ENCODE data around the gene UGT2B7. TPM values are rescaled to one million over a fixed set of nuclear protein-coding genes. Genes with fewer than 3 reads are reported as not detected.

UGT2B7 gene
- total RNA-seq, 2 donors from 2014 or later: 7.3 TPM; not detected in 1

DNA sequence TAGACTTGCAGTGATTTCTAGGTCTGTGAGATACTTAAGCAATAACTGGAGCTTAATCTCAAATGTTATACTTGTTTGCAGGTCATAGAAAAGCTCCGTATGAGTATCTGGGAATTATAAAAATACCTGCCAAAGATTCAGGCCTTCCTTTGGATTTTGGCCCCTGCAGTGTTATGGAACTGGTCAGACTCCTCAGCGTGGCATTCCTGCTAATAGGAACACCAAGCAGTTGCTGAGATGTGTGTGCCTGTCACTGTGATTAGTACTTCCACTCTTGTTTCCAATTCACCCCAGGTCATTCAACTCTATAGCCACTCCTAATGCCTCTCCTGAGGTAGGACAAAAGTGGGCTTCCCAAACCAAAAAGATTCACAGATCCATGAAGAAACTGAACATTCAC lies 7.8 kb upstream of the UGT2B7 start:
- no peak for DNase-seq
- ATAC-seq: no peak
- no peak overlapping the region for H3K4me3 ChIP-seq
- 82 to 91% methylated on average over 2 of the region's 2 CpGs for WGBS, 2 donors
- H3K4me1 ChIP-seq: no peaks in the 10 kb centered on the region
- H3K36me3 ChIP-seq (replicated peaks in 1 of 2; ENCODE audit: insufficient read depth in 1 of 2, low read depth in 2 of 2): no peaks in the 10 kb centered on the region
- no peaks in the 10 kb centered on the region for H3K9me3 ChIP-seq
- H3K27ac ChIP-seq: no peak overlapping the region
- intact Hi-C loops (cut with DNase I): no loop called here
- TF ChIP-seq, protein P1, sequence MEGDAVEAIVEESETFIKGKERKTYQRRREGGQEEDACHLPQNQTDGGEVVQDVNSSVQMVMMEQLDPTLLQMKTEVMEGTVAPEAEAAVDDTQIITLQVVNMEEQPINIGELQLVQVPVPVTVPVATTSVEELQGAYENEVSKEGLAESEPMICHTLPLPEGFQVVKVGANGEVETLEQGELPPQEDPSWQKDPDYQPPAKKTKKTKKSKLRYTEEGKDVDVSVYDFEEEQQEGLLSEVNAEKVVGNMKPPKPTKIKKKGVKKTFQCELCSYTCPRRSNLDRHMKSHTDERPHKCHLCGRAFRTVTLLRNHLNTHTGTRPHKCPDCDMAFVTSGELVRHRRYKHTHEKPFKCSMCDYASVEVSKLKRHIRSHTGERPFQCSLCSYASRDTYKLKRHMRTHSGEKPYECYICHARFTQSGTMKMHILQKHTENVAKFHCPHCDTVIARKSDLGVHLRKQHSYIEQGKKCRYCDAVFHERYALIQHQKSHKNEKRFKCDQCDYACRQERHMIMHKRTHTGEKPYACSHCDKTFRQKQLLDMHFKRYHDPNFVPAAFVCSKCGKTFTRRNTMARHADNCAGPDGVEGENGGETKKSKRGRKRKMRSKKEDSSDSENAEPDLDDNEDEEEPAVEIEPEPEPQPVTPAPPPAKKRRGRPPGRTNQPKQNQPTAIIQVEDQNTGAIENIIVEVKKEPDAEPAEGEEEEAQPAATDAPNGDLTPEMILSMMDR (IDR thresholded peaks at IDR 0.05): no peak
- no peak for TF ChIP-seq POLR2A (IDR thresholded peaks at IDR 0.05)
- no peaks in the 10 kb centered on the region for H3K27me3 ChIP-seq

DNA sequence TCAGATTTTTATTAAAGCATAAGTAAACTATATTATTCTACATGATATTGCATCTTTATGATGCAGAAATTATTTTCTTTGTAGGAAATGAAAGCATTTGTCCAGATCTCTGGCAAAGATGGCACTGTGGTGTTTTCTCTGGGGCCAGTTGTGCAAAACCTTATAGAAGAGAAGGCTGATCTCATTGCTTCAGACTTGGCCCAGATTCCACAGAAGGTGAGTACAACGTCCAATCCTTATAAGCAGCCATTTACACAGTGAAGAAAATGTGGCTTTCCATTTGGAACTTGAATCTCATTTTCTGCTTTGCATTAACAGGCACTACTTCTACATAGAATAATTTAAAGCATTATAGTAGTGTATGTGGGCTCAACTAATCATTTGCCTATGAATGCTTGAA lies 6.9 kb upstream of the UGT2B7 start:
- H3K9me3 ChIP-seq: no peaks in the 10 kb centered on the region
- no peaks in the 10 kb centered on the region for H3K36me3 ChIP-seq (replicated peaks in 1 of 2; ENCODE audit: insufficient read depth in 1 of 2, low read depth in 2 of 2)
- H3K27ac ChIP-seq: no peak overlapping the region
- no peak for TF ChIP-seq POLR2A (IDR thresholded peaks at IDR 0.05)
- TF ChIP-seq, protein P1 (IDR thresholded peaks at IDR 0.05): no peak
- no peak for ATAC-seq
- no peaks in the 10 kb centered on the region for H3K27me3 ChIP-seq
- no peaks in the 10 kb centered on the region for H3K4me1 ChIP-seq
- 48 to 54% methylated on average over 1 of the region's 1 CpG for WGBS, 2 donors
- intact Hi-C loops (cut with DNase I): no loop called here
- DNase-seq: no peak
- H3K4me3 ChIP-seq: no peak overlapping the region

DNA sequence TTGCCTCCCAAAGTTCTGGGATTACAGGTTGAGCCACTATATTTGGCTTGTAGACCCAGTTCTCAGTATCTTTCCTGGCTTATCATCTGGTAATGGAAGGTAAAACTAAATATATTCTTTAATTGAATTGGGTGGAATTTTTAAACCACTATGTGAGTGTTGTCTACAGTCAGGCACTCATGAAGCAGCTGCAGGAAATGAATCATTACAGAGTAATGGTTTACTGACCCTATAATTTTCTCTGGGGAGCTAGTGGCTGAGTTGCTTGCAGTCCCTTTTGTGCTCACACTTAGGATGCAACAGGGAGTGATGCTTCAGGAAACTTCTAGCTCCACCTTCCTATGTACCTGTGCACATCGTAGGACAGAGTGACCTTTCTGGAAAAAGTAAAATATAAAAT lies 4.1 kb upstream of the UGT2B7 start:
- DNase-seq: no peak
- 85 to 92% methylated on average over 1 of the region's 1 CpG for WGBS, 2 donors
- no peak overlapping the region for H3K4me3 ChIP-seq
- intact Hi-C loops (cut with DNase I): no loop called here
- no peaks in the 10 kb centered on the region for H3K9me3 ChIP-seq
- H3K36me3 ChIP-seq (replicated peaks in 1 of 2; ENCODE audit: insufficient read depth in 1 of 2, low read depth in 2 of 2): no peaks in the 10 kb centered on the region
- peaks cover 24% of the 10 kb centered on the region for H3K4me1 ChIP-seq
- no peaks in the 10 kb centered on the region for H3K27me3 ChIP-seq
- TF ChIP-seq, protein P1 (IDR thresholded peaks at IDR 0.05): no peak
- no peak for TF ChIP-seq POLR2A (IDR thresholded peaks at IDR 0.05)
- H3K27ac ChIP-seq: no peak overlapping the region
- ATAC-seq: no peak

DNA sequence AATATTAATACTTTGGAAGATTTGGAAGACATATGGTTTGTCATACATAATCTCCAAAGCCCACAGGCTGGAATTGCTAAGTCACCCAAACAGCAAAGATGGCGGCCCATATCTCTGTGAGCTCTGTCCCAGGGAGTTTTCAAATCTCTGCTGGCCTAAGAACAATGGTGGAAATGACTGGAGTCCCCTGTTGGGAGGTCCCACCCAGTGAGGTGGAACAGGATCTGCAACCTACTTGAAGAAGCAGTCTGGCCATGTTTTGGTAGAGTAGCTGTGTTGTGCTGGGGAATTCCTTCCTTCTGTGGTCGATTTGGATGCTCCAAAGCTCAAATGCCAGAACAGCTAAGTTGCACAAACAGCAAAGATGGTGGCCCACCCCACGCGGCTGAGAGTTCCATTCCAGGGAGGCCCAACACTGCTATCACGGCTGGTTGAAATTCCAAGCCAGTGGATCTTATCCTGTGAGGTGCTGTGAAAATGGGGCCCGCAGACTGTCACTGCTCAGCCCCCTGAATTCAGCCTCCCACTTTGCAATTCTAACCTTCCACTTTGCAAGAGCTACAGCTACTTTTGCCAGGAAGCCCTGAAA lies 3.2 kb upstream of the UGT2B7 start:
- intact Hi-C loops (cut with DNase I): no loop called here
- ATAC-seq: no peak
- TF ChIP-seq, protein P1 (IDR thresholded peaks at IDR 0.05): no peak
- TF ChIP-seq POLR2A (IDR thresholded peaks at IDR 0.05): no peak
- DNase-seq: no peak
- no peaks in the 10 kb centered on the region for H3K27me3 ChIP-seq
- no peak overlapping the region for H3K27ac ChIP-seq
- 68 to 88% methylated on average over 4 to 6 of the region's 6 CpGs for WGBS, 2 donors
- H3K4me3 ChIP-seq: no peak overlapping the region
- H3K4me1 ChIP-seq: peaks cover 28% of the 10 kb centered on the region
- H3K36me3 ChIP-seq (replicated peaks in 1 of 2; ENCODE audit: insufficient read depth in 1 of 2, low read depth in 2 of 2): no peaks in the 10 kb centered on the region
- no peaks in the 10 kb centered on the region for H3K9me3 ChIP-seq

DNA sequence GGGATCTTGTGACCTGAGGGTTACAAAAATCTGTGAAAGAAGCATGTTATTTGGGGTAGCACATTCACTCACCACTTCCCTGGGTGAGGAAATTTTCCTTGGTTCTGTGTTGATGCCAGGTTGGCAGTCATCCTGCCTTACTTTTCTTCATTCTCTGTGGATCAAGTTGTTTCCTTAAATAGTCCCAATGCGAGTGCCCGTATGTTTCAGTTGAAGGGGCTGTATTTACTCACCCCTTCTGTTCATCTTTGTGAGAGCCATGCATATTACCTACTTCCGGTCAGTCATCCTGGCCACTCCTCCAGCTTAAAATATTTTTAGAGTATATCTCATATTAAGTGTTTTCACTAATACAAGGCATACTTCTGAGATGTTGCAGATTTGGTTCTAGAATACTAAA lies 2.6 kb upstream of the UGT2B7 start:
- no peak for TF ChIP-seq POLR2A (IDR thresholded peaks at IDR 0.05)
- TF ChIP-seq, protein P1 (IDR thresholded peaks at IDR 0.05): no peak
- Histone ChIP-seq H3K9me3 (no peaks in the 10 kb centered on the region), H3K4me3 (no peak overlapping the region), H3K27ac (no peak overlapping the region), H3K4me1 (peaks cover 28% of the 10 kb centered on the region), H3K36me3 (replicated peaks in 1 of 2; ENCODE audit: insufficient read depth in 1 of 2, low read depth in 2 of 2) (no peaks in the 10 kb centered on the region), H3K27me3 (no peaks in the 10 kb centered on the region)
- WGBS, 2 donors: 76 to 93% methylated on average over 3 of the region's 3 CpGs
- ATAC-seq (no peak), DNase-seq (no peak)
- intact Hi-C loops (cut with DNase I): no loop called here
